ENCODE results near the gene ERAP2.

DNA sequence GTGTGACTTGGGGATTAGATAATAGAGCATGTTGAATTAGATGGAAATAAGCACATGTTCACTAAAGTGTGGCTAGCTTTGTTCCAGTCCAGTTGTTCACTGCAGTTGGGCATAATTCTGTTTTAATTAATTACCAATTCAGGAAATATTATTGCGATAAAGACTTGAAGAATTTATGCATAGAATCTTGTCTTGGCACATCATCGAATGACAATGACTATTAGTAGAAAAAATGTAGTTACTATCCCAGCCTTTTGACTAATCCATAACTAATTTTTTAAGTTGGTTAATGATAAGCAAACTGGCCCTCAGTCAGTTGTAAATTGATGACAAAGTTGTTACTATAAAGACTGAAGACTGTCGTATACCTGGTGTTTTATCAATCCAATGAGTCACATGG is 70.1 kb downstream of the ERAP2 start:
- TF ChIP-seq SP4 (CRISPR knock-in tag; IDR thresholded peaks at IDR 0.05) (no peak), RAD21 (CRISPR knock-in tag; IDR thresholded peaks at IDR 0.05) (no peak), CTCF (CRISPR knock-in tag; IDR thresholded peaks at IDR 0.05) (no peak), STAT5B (CRISPR knock-in tag; IDR thresholded peaks at IDR 0.05) (no peak), ZC3H4 (CRISPR knock-in tag; IDR thresholded peaks at IDR 0.05; ENCODE audit: borderline replicate concordance) (no peak), FOXA1 (IDR thresholded peaks at IDR 0.05) (no peak), FOXA1 (CRISPR knock-in tag; IDR thresholded peaks at IDR 0.05) (no peak), ZNF713 (CRISPR knock-in tag; IDR thresholded peaks at IDR 0.05) (no peak), ARID3A (IDR thresholded peaks at IDR 0.05; ENCODE audit: low read depth, low read length) (no peak), GABPA (IDR thresholded peaks at IDR 0.05; ENCODE audit: low read depth, low read length) (no peak), GABPA (CRISPR knock-in tag; IDR thresholded peaks at IDR 0.05; ENCODE audit: low read depth) (no peak)
- TF ChIP-seq, protein P1, sequence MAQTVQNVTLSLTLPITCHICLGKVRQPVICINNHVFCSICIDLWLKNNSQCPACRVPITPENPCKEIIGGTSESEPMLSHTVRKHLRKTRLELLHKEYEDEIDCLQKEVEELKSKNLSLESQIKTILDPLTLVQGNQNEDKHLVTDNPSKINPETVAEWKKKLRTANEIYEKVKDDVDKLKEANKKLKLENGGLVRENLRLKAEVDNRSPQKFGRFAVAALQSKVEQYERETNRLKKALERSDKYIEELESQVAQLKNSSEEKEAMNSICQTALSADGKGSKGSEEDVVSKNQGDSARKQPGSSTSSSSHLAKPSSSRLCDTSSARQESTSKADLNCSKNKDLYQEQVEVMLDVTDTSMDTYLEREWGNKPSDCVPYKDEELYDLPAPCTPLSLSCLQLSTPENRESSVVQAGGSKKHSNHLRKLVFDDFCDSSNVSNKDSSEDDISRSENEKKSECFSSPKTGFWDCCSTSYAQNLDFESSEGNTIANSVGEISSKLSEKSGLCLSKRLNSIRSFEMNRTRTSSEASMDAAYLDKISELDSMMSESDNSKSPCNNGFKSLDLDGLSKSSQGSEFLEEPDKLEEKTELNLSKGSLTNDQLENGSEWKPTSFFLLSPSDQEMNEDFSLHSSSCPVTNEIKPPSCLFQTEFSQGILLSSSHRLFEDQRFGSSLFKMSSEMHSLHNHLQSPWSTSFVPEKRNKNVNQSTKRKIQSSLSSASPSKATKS (CRISPR knock-in tag; IDR thresholded peaks at IDR 0.05): no peak

Measured in HepG2 (cell line).